Body of pancreas (tissue), 4 donors: Measurements from ENCODE around the gene FOXP1.

Experiments used
- CTCF ChIP-seq, 7 experiments: fragments of 450-650 bp in 4 of 7; fragments of 200-600 bp in 3 of 7; sonication (generic) in 3 of 7; IDR thresholded peaks; one replicate each; pipeline ENCODE4 v1.5.1; 2016 to 2019; ENCODE audit warnings: antibody characterized with exemption in 7 of 7
- POLR2A ChIP-seq, 3 donors: fragments of 450-650 bp; IDR thresholded peaks; one replicate each; pipeline ENCODE4 v1.6.1; 2016; ENCODE audit warnings: antibody characterized with exemption in 3 of 3, mild to moderate bottlenecking in 2 of 3

DNA sequence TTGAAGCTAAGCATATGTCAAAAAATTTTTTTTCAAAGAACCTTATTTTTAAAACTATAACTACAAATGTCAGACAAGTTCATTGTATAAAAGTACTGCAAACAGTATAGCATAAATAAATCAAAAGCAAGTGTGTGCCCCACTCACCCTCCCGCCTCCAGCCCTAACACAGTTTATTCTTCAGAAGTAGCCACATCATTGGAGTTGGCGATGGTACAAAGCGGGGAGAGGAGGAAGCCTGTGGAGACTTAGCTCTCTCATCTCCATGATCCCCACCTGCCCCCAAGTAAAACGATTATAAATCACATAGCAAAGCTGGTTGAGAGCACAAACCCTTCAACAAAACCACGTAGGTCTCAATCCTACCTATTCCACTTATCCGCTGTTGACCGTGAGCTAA is 33.6 kb downstream of the FOXP1 start:
- TF ChIP-seq CTCF (IDR thresholded peaks at IDR 0.05): no peak
- no peak for TF ChIP-seq POLR2A (IDR thresholded peaks at IDR 0.05)
